HPDE6-E6E7 (cell line): Measurements from ENCODE around the gene PAGR1.
"Not testable (repeated sequence)": the region's sequence is repeated elsewhere in the genome, so short reads cannot be mapped to it uniquely, and the experiment has no call there.

Experiments
- DNase-seq: peaks from one replicate; pipeline ENCODE4 v3.0.0; 2011; ENCODE audit warnings: missing footprints; ENCODE audit errors: extremely low spot score

The PAGR1 gene

DNA sequence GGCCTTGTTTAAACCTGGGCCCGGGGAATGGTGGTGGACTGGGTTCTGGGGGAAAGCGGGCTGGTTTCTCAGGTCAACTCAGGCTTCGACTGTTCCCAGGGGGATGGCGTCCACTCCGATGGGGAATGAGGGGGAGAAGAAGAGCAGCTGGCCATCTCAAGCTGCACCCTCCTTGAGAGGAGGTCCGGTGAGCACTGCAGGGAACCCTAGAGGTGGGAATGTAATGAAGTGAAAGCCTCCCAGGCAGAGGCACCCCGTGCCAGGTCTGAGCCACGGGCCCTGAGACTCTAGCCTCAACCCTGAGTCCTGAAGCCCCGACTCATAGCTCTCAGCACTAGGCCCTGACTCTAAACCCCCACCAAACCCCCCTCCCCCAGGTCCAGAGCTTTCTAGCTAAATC lies 48.3 kb downstream of the PAGR1 start:
- DNase-seq = no peak

DNA sequence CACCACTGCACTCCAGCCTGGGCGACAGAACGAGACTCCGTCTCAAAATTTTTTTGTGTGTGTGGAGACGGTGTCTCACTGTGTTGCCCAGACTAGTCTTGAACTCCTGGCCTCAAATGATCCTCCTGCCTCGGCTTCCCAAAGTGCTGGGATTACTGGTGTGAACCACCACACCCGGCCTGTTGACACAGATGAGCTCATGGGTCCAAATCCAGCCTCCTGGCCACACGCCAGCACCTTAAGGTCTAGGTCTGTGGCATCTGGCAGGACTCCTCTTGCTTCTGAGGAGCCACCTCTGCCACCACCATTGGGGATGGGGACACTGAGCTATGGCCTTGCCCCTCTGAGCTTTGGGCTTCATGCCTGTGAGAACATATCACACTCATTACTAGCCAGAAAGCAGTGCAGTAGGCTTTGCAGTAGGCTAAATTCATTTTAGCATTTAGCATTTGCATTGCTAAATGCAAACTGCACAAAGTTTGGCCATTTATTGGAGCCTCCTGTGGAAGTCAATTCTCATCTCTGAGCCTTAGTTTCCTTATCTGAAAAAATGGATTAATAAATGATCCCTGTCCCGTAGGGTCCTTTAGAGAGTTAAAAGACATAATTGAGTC lies 52.6 kb downstream of the PAGR1 start:
- no peak for DNase-seq

DNA sequence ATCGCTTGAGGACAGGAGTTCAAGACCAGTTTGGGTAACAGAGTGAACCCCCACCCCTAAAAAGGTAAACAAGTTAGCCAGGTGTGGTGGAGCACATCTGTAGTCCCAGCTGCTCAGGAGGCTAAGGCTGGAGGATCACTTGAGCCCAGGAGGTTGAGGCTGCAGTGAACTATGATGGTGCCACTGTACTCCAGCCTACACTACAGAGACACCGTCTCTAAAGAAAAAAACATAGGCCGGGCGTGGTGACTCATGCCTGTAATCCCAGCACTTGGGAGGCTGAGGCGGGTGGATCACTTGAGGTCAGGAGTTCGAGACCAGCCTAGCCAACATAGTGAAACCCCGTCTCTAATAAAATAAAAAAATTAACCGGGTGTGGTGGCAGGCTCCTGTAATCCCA lies 53.1 kb downstream of the PAGR1 start:
- DNase-seq = not testable (repeated sequence)
